Measurements from ENCODE around the gene CFAP99.

The CFAP99 gene

DNA sequence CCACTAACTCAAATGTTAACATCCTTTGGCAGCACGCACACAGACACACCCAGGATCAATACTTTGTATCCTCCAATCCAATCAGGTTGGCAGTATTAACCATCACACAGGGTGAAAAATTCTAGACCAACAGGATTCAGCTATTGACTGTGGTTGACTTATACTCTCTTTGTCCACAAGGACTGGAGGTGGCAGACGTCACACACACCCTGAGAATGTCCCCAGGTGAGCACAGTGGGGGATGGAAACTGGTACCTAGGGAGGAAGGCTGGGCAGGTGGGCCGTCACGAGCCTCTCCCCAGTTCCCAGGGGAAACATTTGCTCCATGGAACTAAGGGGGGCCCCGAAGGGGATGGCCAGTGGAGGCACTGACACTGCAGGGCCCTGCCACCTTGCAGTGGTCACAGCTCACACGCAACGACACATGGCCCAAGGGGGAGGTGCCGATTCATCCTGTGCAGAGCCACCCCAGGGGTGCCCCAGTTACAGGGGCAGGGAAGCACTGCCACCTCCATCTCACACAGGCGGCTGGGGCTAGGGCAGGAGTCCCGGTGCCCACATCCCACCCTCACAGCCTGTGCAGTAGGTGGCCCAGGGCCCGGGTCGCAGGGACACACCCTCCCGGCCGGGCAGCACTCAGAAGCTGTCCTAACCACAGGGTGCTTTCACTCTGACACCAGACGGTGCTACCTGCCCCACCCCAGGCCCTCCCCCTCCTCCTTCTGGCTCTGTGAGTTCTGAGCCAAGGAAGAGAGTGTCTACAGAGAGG is 17.7 kb upstream of the CFAP99 start:
- Histone ChIP-seq H3K36me3 (ENCODE audit: control insufficient read depth in 2 of 2, insufficient read depth in 2 of 2, low read length in 2 of 2) (no peaks in the 10 kb centered on the region), H3K27ac (ENCODE audit: low read length) (no peak overlapping the region), H3K27me3 (ENCODE audit: control insufficient read depth in 1 of 2, insufficient read depth in 2 of 2, low read length in 2 of 2) (peaks cover 0 to 6% of the 10 kb centered on the region in 2 donors), H3K9me3 (ENCODE audit: control insufficient read depth in 2 of 2, low read length in 2 of 2) (no peaks in the 10 kb centered on the region), H3K4me1 (ENCODE audit: control insufficient read depth, insufficient read depth, low read length) (peaks cover 17% of the 10 kb centered on the region), H3K9ac (ENCODE audit: low read length in 2 of 2) (no peak overlapping the region), H3K4me3 (ENCODE audit: low read length in 2 of 2) (no peak overlapping the region)

- H3K27me3 ChIP-seq (ENCODE audit: control insufficient read depth in 1 of 2, insufficient read depth in 2 of 2, low read length in 2 of 2) = peaks cover 0 to 6% of the 10 kb centered on the region in 2 donors
- no peak overlapping the region for H3K27ac ChIP-seq (ENCODE audit: low read length)
- no peaks in the 10 kb centered on the region for H3K36me3 ChIP-seq (ENCODE audit: control insufficient read depth in 2 of 2, insufficient read depth in 2 of 2, low read length in 2 of 2)
- H3K4me3 ChIP-seq (ENCODE audit: low read length in 2 of 2) = peak overlapping the region; percentile 56 to 68
- H3K9ac ChIP-seq (ENCODE audit: low read length in 2 of 2) = no peak overlapping the region
- peaks cover 17% of the 10 kb centered on the region for H3K4me1 ChIP-seq (ENCODE audit: control insufficient read depth, insufficient read depth, low read length)
- no peaks in the 10 kb centered on the region for H3K9me3 ChIP-seq (ENCODE audit: control insufficient read depth in 2 of 2, low read length in 2 of 2)
Observed at GRCh38 chr4:2401610-2401983, 17.2 kb upstream of the CFAP99 start.

GRCh38 chr4:2402048-2402842 is 16.5 kb upstream of the CFAP99 start:
- peak overlapping the region; percentile 56 to 68 for H3K4me3 ChIP-seq (ENCODE audit: low read length in 2 of 2)
- H3K27ac ChIP-seq (ENCODE audit: low read length) = no peak overlapping the region
- H3K36me3 ChIP-seq (ENCODE audit: control insufficient read depth in 2 of 2, insufficient read depth in 2 of 2, low read length in 2 of 2) = no peaks in the 10 kb centered on the region
- H3K4me1 ChIP-seq (ENCODE audit: control insufficient read depth, insufficient read depth, low read length) = peaks cover 17% of the 10 kb centered on the region
- no peaks in the 10 kb centered on the region for H3K9me3 ChIP-seq (ENCODE audit: control insufficient read depth in 2 of 2, low read length in 2 of 2)
- peaks cover 0 to 6% of the 10 kb centered on the region in 2 donors for H3K27me3 ChIP-seq (ENCODE audit: control insufficient read depth in 1 of 2, insufficient read depth in 2 of 2, low read length in 2 of 2)
- no peak overlapping the region for H3K9ac ChIP-seq (ENCODE audit: low read length in 2 of 2)

GRCh38 chr4:2402941-2403340 is 15.8 kb upstream of the CFAP99 start:
- H3K27me3 ChIP-seq (ENCODE audit: control insufficient read depth in 1 of 2, insufficient read depth in 2 of 2, low read length in 2 of 2) = peaks cover 0 to 6% of the 10 kb centered on the region in 2 donors
- H3K27ac ChIP-seq (ENCODE audit: low read length) = no peak overlapping the region
- H3K9ac ChIP-seq (ENCODE audit: low read length in 2 of 2) = no peak overlapping the region
- H3K4me1 ChIP-seq (ENCODE audit: control insufficient read depth, insufficient read depth, low read length) = peaks cover 17% of the 10 kb centered on the region
- H3K9me3 ChIP-seq (ENCODE audit: control insufficient read depth in 2 of 2, low read length in 2 of 2) = no peaks in the 10 kb centered on the region
- no peaks in the 10 kb centered on the region for H3K36me3 ChIP-seq (ENCODE audit: control insufficient read depth in 2 of 2, insufficient read depth in 2 of 2, low read length in 2 of 2)
- H3K4me3 ChIP-seq (ENCODE audit: low read length in 2 of 2) = no peak overlapping the region

- Histone ChIP-seq H3K9me3 (ENCODE audit: control insufficient read depth in 2 of 2, low read length in 2 of 2) (no peaks in the 10 kb centered on the region), H3K4me1 (ENCODE audit: control insufficient read depth, insufficient read depth, low read length) (peaks cover 17% of the 10 kb centered on the region), H3K9ac (ENCODE audit: low read length in 2 of 2) (no peak overlapping the region), H3K36me3 (ENCODE audit: control insufficient read depth in 2 of 2, insufficient read depth in 2 of 2, low read length in 2 of 2) (no peaks in the 10 kb centered on the region), H3K4me3 (ENCODE audit: low read length in 2 of 2) (no peak overlapping the region), H3K27me3 (ENCODE audit: control insufficient read depth in 1 of 2, insufficient read depth in 2 of 2, low read length in 2 of 2) (peaks cover 0 to 3% of the 10 kb centered on the region in 2 donors), H3K27ac (ENCODE audit: low read length) (no peak overlapping the region)
Observed at GRCh38 chr4:2406406-2406805, 12.3 kb upstream of the CFAP99 start.

DNA sequence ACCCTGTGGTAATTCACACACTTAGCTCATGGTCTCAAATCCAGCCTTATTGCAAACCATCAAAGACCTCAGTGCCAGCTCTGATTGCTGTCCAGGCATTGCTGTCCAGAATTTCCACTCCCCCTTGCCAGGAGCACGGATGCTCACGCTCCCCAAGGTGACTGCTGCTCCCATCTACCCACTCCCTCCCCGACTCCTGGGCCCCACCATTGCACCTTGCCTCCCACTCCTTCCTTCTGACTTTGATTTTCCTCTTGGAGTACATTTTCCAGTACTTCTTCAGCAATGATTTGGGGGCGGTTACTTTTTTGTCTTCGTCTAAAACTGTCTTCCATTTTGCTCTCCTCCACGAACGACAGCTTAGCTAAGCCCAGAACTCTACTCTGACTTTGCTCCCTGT is 11.8 kb upstream of the CFAP99 start:
- no peak overlapping the region for H3K9ac ChIP-seq (ENCODE audit: low read length in 2 of 2)
- peaks cover 3% of the 10 kb centered on the region in 2 donors for H3K27me3 ChIP-seq (ENCODE audit: control insufficient read depth in 1 of 2, insufficient read depth in 2 of 2, low read length in 2 of 2)
- peaks cover 17% of the 10 kb centered on the region for H3K4me1 ChIP-seq (ENCODE audit: control insufficient read depth, insufficient read depth, low read length)
- no peaks in the 10 kb centered on the region for H3K9me3 ChIP-seq (ENCODE audit: control insufficient read depth in 2 of 2, low read length in 2 of 2)
- no peak overlapping the region for H3K4me3 ChIP-seq (ENCODE audit: low read length in 2 of 2)
- H3K27ac ChIP-seq (ENCODE audit: low read length) = no peak overlapping the region
- H3K36me3 ChIP-seq (ENCODE audit: control insufficient read depth in 2 of 2, insufficient read depth in 2 of 2, low read length in 2 of 2) = no peaks in the 10 kb centered on the region

- Histone ChIP-seq H3K4me1 (ENCODE audit: control insufficient read depth, insufficient read depth, low read length) (peaks cover 16% of the 10 kb centered on the region), H3K27me3 (ENCODE audit: control insufficient read depth in 1 of 2, insufficient read depth in 2 of 2, low read length in 2 of 2) (peaks cover 0 to 3% of the 10 kb centered on the region in 2 donors), H3K27ac (ENCODE audit: low read length) (no peak overlapping the region), H3K9me3 (ENCODE audit: control insufficient read depth in 2 of 2, low read length in 2 of 2) (no peaks in the 10 kb centered on the region), H3K9ac (ENCODE audit: low read length in 2 of 2) (no peak overlapping the region), H3K36me3 (ENCODE audit: control insufficient read depth in 2 of 2, insufficient read depth in 2 of 2, low read length in 2 of 2) (no peaks in the 10 kb centered on the region), H3K4me3 (ENCODE audit: low read length in 2 of 2) (no peak overlapping the region)
Observed at GRCh38 chr4:2407991-2408342, 10.8 kb upstream of the CFAP99 start.

GRCh38 chr4:2408401-2408958 is 10.3 kb upstream of the CFAP99 start:
- Histone ChIP-seq H3K27me3 (ENCODE audit: control insufficient read depth in 1 of 2, insufficient read depth in 2 of 2, low read length in 2 of 2) (peaks cover 0 to 3% of the 10 kb centered on the region in 2 donors), H3K36me3 (ENCODE audit: control insufficient read depth in 2 of 2, insufficient read depth in 2 of 2, low read length in 2 of 2) (no peaks in the 10 kb centered on the region), H3K9ac (ENCODE audit: low read length in 2 of 2) (no peak overlapping the region), H3K27ac (ENCODE audit: low read length) (no peak overlapping the region), H3K4me3 (ENCODE audit: low read length in 2 of 2) (no peak overlapping the region), H3K9me3 (ENCODE audit: control insufficient read depth in 2 of 2, low read length in 2 of 2) (no peaks in the 10 kb centered on the region), H3K4me1 (ENCODE audit: control insufficient read depth, insufficient read depth, low read length) (peaks cover 18% of the 10 kb centered on the region)

DNA sequence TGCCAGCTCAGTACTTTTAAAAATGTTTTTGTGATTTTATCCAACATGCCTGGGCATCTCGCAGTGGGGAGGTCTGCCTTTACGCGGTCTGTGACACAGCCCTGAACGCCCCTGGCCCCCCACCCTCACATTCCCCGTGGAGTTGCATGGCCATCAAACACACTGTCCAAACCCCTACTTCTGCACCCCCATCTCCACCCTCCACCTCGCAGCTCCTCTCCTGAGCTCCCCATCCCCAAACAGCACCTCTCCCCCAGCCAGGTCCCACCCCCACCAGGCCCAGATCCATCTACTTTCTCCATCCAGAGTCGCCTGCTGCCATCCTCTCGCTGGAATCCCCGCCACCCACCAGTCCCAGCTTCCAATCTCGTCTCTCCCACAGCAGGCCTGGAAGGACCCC is 9.8 kb upstream of the CFAP99 start:
- no peak overlapping the region for H3K27ac ChIP-seq (ENCODE audit: low read length)

GRCh38 chr4:2409381-2409783 is 9.4 kb upstream of the CFAP99 start:
- H3K4me3 ChIP-seq (ENCODE audit: low read length in 2 of 2) = no peak overlapping the region
- H3K36me3 ChIP-seq (ENCODE audit: control insufficient read depth in 2 of 2, insufficient read depth in 2 of 2, low read length in 2 of 2) = no peaks in the 10 kb centered on the region
- H3K4me1 ChIP-seq (ENCODE audit: control insufficient read depth, insufficient read depth, low read length) = peaks cover 26% of the 10 kb centered on the region
- H3K9me3 ChIP-seq (ENCODE audit: control insufficient read depth in 2 of 2, low read length in 2 of 2) = no peaks in the 10 kb centered on the region
- peaks cover 0 to 3% of the 10 kb centered on the region in 2 donors for H3K27me3 ChIP-seq (ENCODE audit: control insufficient read depth in 1 of 2, insufficient read depth in 2 of 2, low read length in 2 of 2)
- H3K27ac ChIP-seq (ENCODE audit: low read length) = no peak overlapping the region
- no peak overlapping the region for H3K9ac ChIP-seq (ENCODE audit: low read length in 2 of 2)

More for the DNA sequence above, 9.8 kb upstream of the CFAP99 start:
- Histone ChIP-seq H3K27me3 (ENCODE audit: control insufficient read depth in 1 of 2, insufficient read depth in 2 of 2, low read length in 2 of 2) (peaks cover 0 to 3% of the 10 kb centered on the region in 2 donors), H3K9ac (ENCODE audit: low read length in 2 of 2) (no peak overlapping the region), H3K9me3 (ENCODE audit: control insufficient read depth in 2 of 2, low read length in 2 of 2) (no peaks in the 10 kb centered on the region), H3K4me3 (ENCODE audit: low read length in 2 of 2) (no peak overlapping the region), H3K4me1 (ENCODE audit: control insufficient read depth, insufficient read depth, low read length) (peaks cover 23% of the 10 kb centered on the region), H3K36me3 (ENCODE audit: control insufficient read depth in 2 of 2, insufficient read depth in 2 of 2, low read length in 2 of 2) (no peaks in the 10 kb centered on the region)

Data from stomach smooth muscle (tissue), 2 donors.